GM18508 (cell line): ENCODE data around the gene COPS4.

Experiments used
- ATAC-seq: cut with Tn5 transposase; IDR thresholded peaks from one replicate; pipeline ENCODE4 v1.9.1; 2021; ENCODE audit warnings: moderate number of reproducible peaks; ENCODE audit not compliant: insufficient read depth, unreplicated experiment

Gene COPS4

GRCh38 chr4:83114576-83114975 is 79.6 kb downstream of the COPS4 start, which contains the start of gene PLAC8:
TSS of gene PLAC8 (minus strand) at chr4:83114729. CDS start at chr4:83107921, 6,808 bp downstream.
- no peak for ATAC-seq

GRCh38 chr4:83115000-83115399 is 80.0 kb downstream of the COPS4 start:
- ATAC-seq, result no peak

GRCh38 chr4:83115656-83116285 is 80.8 kb downstream of the COPS4 start:
- ATAC-seq, result no peak

- ATAC-seq, result no peak
These were observed 83.9 kb downstream of the COPS4 start for GRCh38 chr4:83118869-83119268.

- no peak for ATAC-seq
These were observed 86.3 kb downstream of the COPS4 start for GRCh38 chr4:83121246-83121645.

- ATAC-seq, result no peak
These were observed 89.3 kb downstream of the COPS4 start for GRCh38 chr4:83124111-83124780.
